ENCODE measurements around the gene ANKRD42.
"Not testable (repeated sequence)": the region's sequence is repeated elsewhere in the genome, so short reads cannot be mapped to it uniquely, and the experiment has no call there.

The ANKRD42 gene

GRCh38 chr11:83249972-83250593, 56.6 kb downstream of the ANKRD42 start:
- DNase-seq = no peak

GRCh38 chr11:83252266-83252665, 58.8 kb downstream of the ANKRD42 start:
- DNase-seq = no peak

- DNase-seq = no peak
Observed at GRCh38 chr11:83252941-83253340, 59.4 kb downstream of the ANKRD42 start.

- DNase-seq = no peak
Observed at GRCh38 chr11:83255366-83255765, 61.9 kb downstream of the ANKRD42 start.

- no peak for DNase-seq
Observed at GRCh38 chr11:83256602-83257340, 63.3 kb downstream of the ANKRD42 start.

- DNase-seq = no peak
Observed at GRCh38 chr11:83257761-83258168, 64.3 kb downstream of the ANKRD42 start.

GRCh38 chr11:83259559-83259958, 66.0 kb downstream of the ANKRD42 start:
- no peak for DNase-seq

GRCh38 chr11:83265331-83265730, 71.8 kb downstream of the ANKRD42 start:
- DNase-seq = no peak

- not testable (repeated sequence) for DNase-seq
Observed at GRCh38 chr11:83269080-83269479, 75.6 kb downstream of the ANKRD42 start.

GRCh38 chr11:83271734-83272133, 78.2 kb downstream of the ANKRD42 start:
- DNase-seq = not testable (repeated sequence)

GRCh38 chr11:83272627-83273026, 79.1 kb downstream of the ANKRD42 start:
- no peak for DNase-seq

- DNase-seq = no peak
Observed at GRCh38 chr11:83275888-83276641, 82.6 kb downstream of the ANKRD42 start.

- DNase-seq = no peak
Observed at GRCh38 chr11:83278351-83278750, 84.8 kb downstream of the ANKRD42 start.

GRCh38 chr11:83280256-83280655, 86.7 kb downstream of the ANKRD42 start:
- no peak for DNase-seq

- DNase-seq = no peak
Observed at GRCh38 chr11:83282084-83282716, 88.7 kb downstream of the ANKRD42 start.

GRCh38 chr11:83284501-83285150, 91.1 kb downstream of the ANKRD42 start:
- DNase-seq = no peak

GRCh38 chr11:83285151-83285770, 91.7 kb downstream of the ANKRD42 start:
- DNase-seq = no peak

- peak; percentile 98 for DNase-seq
Observed at GRCh38 chr11:83285771-83286528, 92.4 kb downstream of the ANKRD42 start, which contains the start of gene CCDC90B. TSS of gene CCDC90B (minus strand) at chr11:83286367. CDS start at chr11:83285972, 395 bp downstream.

GRCh38 chr11:83287631-83288030, 94.1 kb downstream of the ANKRD42 start:
- DNase-seq = no peak

- peak; percentile 18 for DNase-seq
Observed at GRCh38 chr11:83292709-83293456, 99.4 kb downstream of the ANKRD42 start.

- no peak for DNase-seq
Observed at GRCh38 chr11:83293457-83293774, 99.9 kb downstream of the ANKRD42 start.

Data from KG1 (cell line).